Liver (tissue), 9 donors: ENCODE measurements around the gene NWD2. TPM values are rescaled to one million over a fixed set of nuclear protein-coding genes. Genes with fewer than 3 reads are reported as not detected.

Source experiments
- DNase-seq: peaks from one replicate; pipeline ENCODE4 v3.0.0-alpha.2; 2017; ENCODE audit warnings: low spot score
- H3K27ac ChIP-seq, 2 donors: one replicate each; pipeline ENCODE4 v1.7.0; 2013; ENCODE audit warnings: inconsistent platforms in 2 of 2, low read length in 2 of 2, control low read depth in 1 of 2, low read depth in 1 of 2, mild to moderate bottlenecking in 1 of 2
- H3K27me3 ChIP-seq, 4 donors: one replicate each; pipeline versions ENCODE4 v1.6.1 to v1.7.0; 2013; ENCODE audit warnings: low read length in 3 of 4, inconsistent platforms in 1 of 4, mild to moderate bottlenecking in 1 of 4, moderate library complexity in 1 of 4; ENCODE audit not compliant: control insufficient read depth in 4 of 4, insufficient read depth in 4 of 4
- H3K36me3 ChIP-seq, 4 donors: one replicate each; pipeline versions ENCODE4 v1.6.1 to v1.7.0; 2013; ENCODE audit warnings: low read length in 3 of 4, mild to moderate bottlenecking in 3 of 4, low read depth in 1 of 4, moderate library complexity in 1 of 4; ENCODE audit not compliant: control insufficient read depth in 4 of 4, insufficient read depth in 3 of 4
- H3K4me1 ChIP-seq, 4 donors: one replicate each; pipeline versions ENCODE4 v1.6.1 to v1.7.0; 2013; ENCODE audit warnings: low read length in 3 of 4, mild to moderate bottlenecking in 3 of 4, moderate library complexity in 1 of 4; ENCODE audit not compliant: control insufficient read depth in 4 of 4, insufficient read depth in 4 of 4
- H3K4me3 ChIP-seq, 3 donors: one replicate each; pipeline versions ENCODE4 v1.6.1 to v1.7.0; 2013; ENCODE audit warnings: low read length in 3 of 3, control low read depth in 1 of 3, low read depth in 1 of 3, mild to moderate bottlenecking in 1 of 3
- H3K9ac ChIP-seq, 2 donors: one replicate each; pipeline ENCODE4 v1.7.0; 2013; ENCODE audit warnings: low read length in 2 of 2, mild to moderate bottlenecking in 2 of 2, moderate library complexity in 2 of 2, control low read depth in 1 of 2, low read depth in 1 of 2
- H3K9me3 ChIP-seq, 4 donors: one replicate each; pipeline versions ENCODE4 v1.6.1 to v1.7.0; 2013; ENCODE audit warnings: low read length in 3 of 4; ENCODE audit not compliant: control insufficient read depth in 4 of 4
- ATF3 ChIP-seq: IDR thresholded peaks from 2 replicates; pipeline ENCODE4 v1.6.1; 2016; ENCODE audit warnings: antibody characterized with exemption
- CTCF ChIP-seq: fragments of 150-350 bp; IDR thresholded peaks from 2 replicates; pipeline ENCODE4 v1.5.1; 2017; ENCODE audit warnings: improper control_type of control experiment, low read depth, low read length; ENCODE audit not compliant: missing input control
- EGR1 ChIP-seq, 2 donors: IDR thresholded peaks; 2 replicates each; pipeline ENCODE4 v1.6.1; 2016 to 2018; ENCODE audit warnings: antibody characterized with exemption in 2 of 2, low read depth in 2 of 2
- FOXA2 ChIP-seq: IDR thresholded peaks from 2 replicates; pipeline ENCODE4 v1.6.1; 2016; ENCODE audit warnings: antibody characterized with exemption
- GABPA ChIP-seq, 2 donors: IDR thresholded peaks in 1 of 2; conservative IDR thresholded peaks in 1 of 2; 2 replicates each; pipeline ENCODE4 v1.6.1; 2016; ENCODE audit warnings: antibody characterized with exemption in 2 of 2, mild to moderate bottlenecking in 1 of 2, moderate library complexity in 1 of 2
- HNF4A ChIP-seq, 2 donors: conservative IDR thresholded peaks; 2 replicates each; pipeline ENCODE4 v1.6.1; 2016; ENCODE audit warnings: antibody characterized with exemption in 2 of 2, mild to moderate bottlenecking in 2 of 2
- HNF4G ChIP-seq: IDR thresholded peaks from 2 replicates; pipeline ENCODE4 v1.6.1; 2016; ENCODE audit warnings: antibody characterized with exemption
- JUND ChIP-seq, 2 donors: IDR thresholded peaks; 2 replicates each; pipeline ENCODE4 v1.6.1; 2016; ENCODE audit warnings: antibody characterized with exemption in 2 of 2
- MAX ChIP-seq: IDR thresholded peaks from 2 replicates; pipeline ENCODE4 v1.6.1; 2016; ENCODE audit warnings: antibody characterized with exemption
- NR2F2 ChIP-seq: IDR thresholded peaks from 2 replicates; pipeline ENCODE4 v1.6.1; 2016; ENCODE audit warnings: antibody characterized with exemption
- RAD21 ChIP-seq, 2 donors: IDR thresholded peaks; 2 replicates each; pipeline ENCODE4 v1.6.1; 2016; ENCODE audit warnings: antibody characterized with exemption in 2 of 2, mild to moderate bottlenecking in 2 of 2
- REST ChIP-seq: IDR thresholded peaks from 2 replicates; pipeline ENCODE4 v1.6.1; 2016; ENCODE audit warnings: antibody characterized with exemption, mild to moderate bottlenecking
- RXRA ChIP-seq, 2 donors: IDR thresholded peaks; 2 replicates each; pipeline ENCODE4 v1.6.1; 2017 to 2018; ENCODE audit warnings: antibody characterized with exemption in 2 of 2, mild to moderate bottlenecking in 1 of 2
- SP1 ChIP-seq: IDR thresholded peaks from 2 replicates; pipeline ENCODE4 v1.6.1; 2018; ENCODE audit warnings: antibody characterized with exemption, mild to moderate bottlenecking
- TAF1 ChIP-seq: conservative IDR thresholded peaks from 2 replicates; pipeline ENCODE4 v1.6.1; 2016; ENCODE audit warnings: antibody characterized with exemption, mild to moderate bottlenecking
- YY1 ChIP-seq: IDR thresholded peaks from 2 replicates; pipeline ENCODE4 v1.6.1; 2016; ENCODE audit warnings: antibody characterized with exemption, mild to moderate bottlenecking
- ZBTB33 ChIP-seq: IDR thresholded peaks from 2 replicates; pipeline ENCODE4 v1.6.1; 2016; ENCODE audit warnings: antibody characterized with exemption
- WGBS: extraction: QIAGEN DNeasy Blood & Tissue Kit; methylation state at CpG from one replicate; pipeline ENCODE4 v1.1.7; 2013; 5-methylcytosine and 5-hydroxymethylcytosine counted together
- polyA plus RNA-seq, 2 donors: library from polyadenylated mRNA; stranded (reverse) in 1 of 2; unstranded in 1 of 2; fragments of 200-250 nt in 1 of 2; fragments of >200 nt in 1 of 2; fragmentation: Nextera tagmentation in 1 of 2; extraction: Ambion mirVana in 1 of 2; gene quantifications; one replicate each; pipeline versions ENCODE4 v1.2.1 to v1.2.3, GENCODE V29; 2013 to 2015
- total RNA-seq, 2 donors: library from RNA; depleted of rRNA; stranded (reverse); fragments of >200 nt; gene quantifications; one replicate each; pipeline ENCODE4 v1.2.3, GENCODE V29; 2014
- donor health status: healthy.
- donor health status: healthy.
- donor health status: healthy.
- donor health status: healthy.
- donor health status: healthy.

Gene NWD2
- total and polyA plus RNA-seq, 4 donors: 0.08 to 0.37 TPM; not detected in 2

- Histone ChIP-seq H3K27me3 (no peaks in the 10 kb centered on the region), H3K9ac (no peak overlapping the region)
- 96% methylated on average over 2 of the region's 2 CpGs for WGBS
Measured at GRCh38 chr4:37450309-37450708, 205.8 kb downstream of the NWD2 start.

GRCh38 chr4:37450911-37451310, 206.4 kb downstream of the NWD2 start:
- H3K27me3 ChIP-seq: no peaks in the 10 kb centered on the region
- WGBS: 94% methylated on average over 1 of the region's 1 CpG
- H3K36me3 ChIP-seq: no peaks in the 10 kb centered on the region
- no peak for TF ChIP-seq CTCF
- TF ChIP-seq TAF1: no peak
- TF ChIP-seq NR2F2: no peak
- TF ChIP-seq RXRA (IDR thresholded peaks at IDR 0.05): no peak
- TF ChIP-seq SP1: no peak
- TF ChIP-seq MAX: no peak
- TF ChIP-seq ZBTB33: no peak
- no peak for TF ChIP-seq ATF3
- no peak for TF ChIP-seq HNF4G
- TF ChIP-seq REST: no peak
- TF ChIP-seq GABPA (IDR thresholded peaks at IDR 0.05 in 1 of 2, conservative IDR thresholded peaks at IDR 0.05 in 1 of 2): no peak
- no peak for TF ChIP-seq YY1
- TF ChIP-seq JUND (IDR thresholded peaks at IDR 0.05): no peak
- TF ChIP-seq RAD21 (IDR thresholded peaks at IDR 0.05): no peak
- TF ChIP-seq FOXA2: no peak
- no peak for TF ChIP-seq EGR1 (IDR thresholded peaks at IDR 0.05; ENCODE audit: low read depth in 2 of 2)
- no peak for TF ChIP-seq HNF4A (conservative IDR thresholded peaks at IDR 0.05)

More at GRCh38 chr4:37450309-37450708, 205.8 kb downstream of the NWD2 start:
- Histone ChIP-seq H3K27ac (no peak overlapping the region), H3K9me3 (no peaks in the 10 kb centered on the region), H3K4me1 (peaks cover 0 to 14% (median 8%) of the 10 kb centered on the region in 4 donors), H3K36me3 (no peaks in the 10 kb centered on the region), H3K4me3 (no peak overlapping the region)
- no peak for TF ChIP-seq EGR1 (IDR thresholded peaks at IDR 0.05; ENCODE audit: low read depth in 2 of 2)
- no peak for TF ChIP-seq FOXA2
- no peak for TF ChIP-seq ZBTB33
- no peak for TF ChIP-seq TAF1
- no peak for TF ChIP-seq MAX
- TF ChIP-seq ATF3: no peak
- TF ChIP-seq HNF4G: no peak
- TF ChIP-seq RAD21 (IDR thresholded peaks at IDR 0.05): no peak
- no peak for TF ChIP-seq SP1
- DNase-seq: no peak

More at GRCh38 chr4:37450911-37451310, 206.4 kb downstream of the NWD2 start:
- DNase-seq: no peak
- Histone ChIP-seq H3K27ac (no peak overlapping the region), H3K9ac (no peak overlapping the region), H3K9me3 (no peaks in the 10 kb centered on the region), H3K4me3 (no peak overlapping the region), H3K4me1 (peaks cover 0 to 20% (median 10%) of the 10 kb centered on the region in 4 donors)
